ENCODE results near the gene MEF2A. TPM values are rescaled to one million over a fixed set of nuclear protein-coding genes. Genes with fewer than 3 reads are reported as not detected.

The MEF2A gene
- total RNA-seq, 1 experiment from 2014 or later, result 29.6 TPM

DNA sequence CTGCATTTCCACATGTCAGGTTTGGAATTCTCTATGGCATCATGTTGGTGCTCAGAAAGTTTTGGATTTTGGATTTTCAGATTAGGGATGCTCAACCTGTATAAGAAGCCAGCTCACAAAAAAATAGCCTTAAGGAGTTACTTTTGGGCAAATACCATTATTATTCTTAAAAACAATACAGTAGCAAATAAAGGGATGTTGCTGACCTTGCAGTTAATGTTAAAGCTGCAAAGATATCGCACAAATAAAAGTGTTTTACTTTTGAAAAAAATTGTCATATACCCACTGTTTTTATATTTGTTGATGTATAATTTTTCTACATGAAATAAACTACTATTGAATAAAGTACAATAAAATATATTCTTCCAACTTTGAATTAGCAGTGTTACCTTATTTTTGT, 107.3 kb downstream of the MEF2A start:
- intact Hi-C loops (cut with micrococcal nuclease), result no loop called here
- no TSS peak for BruUV-seq (replicated peaks)
- TF ChIP-seq POLR2AphosphoS5 (IDR thresholded peaks at IDR 0.05; ENCODE audit: low read depth, low read length) (no peak), SRF (IDR thresholded peaks at IDR 0.05; ENCODE audit: low read depth) (no peak), RAD21 (IDR thresholded peaks at IDR 0.05; ENCODE audit: low read depth) (no peak), FOSL1 (IDR thresholded peaks at IDR 0.05; ENCODE audit: low read depth) (no peak), TCF7L2 (IDR thresholded peaks at IDR 0.05; ENCODE audit: borderline replicate concordance, extremely low read depth, insufficient read depth, insufficient read length) (no peak), ZNF274 (IDR thresholded peaks at IDR 0.05; ENCODE audit: low read depth, low read length) (no peak), ELF1 (IDR thresholded peaks at IDR 0.05; ENCODE audit: borderline replicate concordance, low read depth) (no peak), SIN3A (IDR thresholded peaks at IDR 0.05; ENCODE audit: low read depth) (no peak), JUND (IDR thresholded peaks at IDR 0.05) (no peak), CEBPB (IDR thresholded peaks at IDR 0.05; ENCODE audit: low read depth) (no peak), YY1 (IDR thresholded peaks at IDR 0.05; ENCODE audit: extremely low read depth, insufficient replicate concordance, low read depth, low read length) (no peak), ZFX (IDR thresholded peaks at IDR 0.05) (no peak), POLR2A (IDR thresholded peaks at IDR 0.05; ENCODE audit: borderline replicate concordance, extremely low read depth, insufficient read depth, insufficient read length) (no peak), CBX3 (IDR thresholded peaks at IDR 0.05; ENCODE audit: low read depth) (no peak)
- TF ChIP-seq, protein P1, sequence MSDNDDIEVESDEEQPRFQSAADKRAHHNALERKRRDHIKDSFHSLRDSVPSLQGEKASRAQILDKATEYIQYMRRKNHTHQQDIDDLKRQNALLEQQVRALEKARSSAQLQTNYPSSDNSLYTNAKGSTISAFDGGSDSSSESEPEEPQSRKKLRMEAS (IDR thresholded peaks at IDR 0.05), result no peak
- TF ChIP-seq, protein P2, sequence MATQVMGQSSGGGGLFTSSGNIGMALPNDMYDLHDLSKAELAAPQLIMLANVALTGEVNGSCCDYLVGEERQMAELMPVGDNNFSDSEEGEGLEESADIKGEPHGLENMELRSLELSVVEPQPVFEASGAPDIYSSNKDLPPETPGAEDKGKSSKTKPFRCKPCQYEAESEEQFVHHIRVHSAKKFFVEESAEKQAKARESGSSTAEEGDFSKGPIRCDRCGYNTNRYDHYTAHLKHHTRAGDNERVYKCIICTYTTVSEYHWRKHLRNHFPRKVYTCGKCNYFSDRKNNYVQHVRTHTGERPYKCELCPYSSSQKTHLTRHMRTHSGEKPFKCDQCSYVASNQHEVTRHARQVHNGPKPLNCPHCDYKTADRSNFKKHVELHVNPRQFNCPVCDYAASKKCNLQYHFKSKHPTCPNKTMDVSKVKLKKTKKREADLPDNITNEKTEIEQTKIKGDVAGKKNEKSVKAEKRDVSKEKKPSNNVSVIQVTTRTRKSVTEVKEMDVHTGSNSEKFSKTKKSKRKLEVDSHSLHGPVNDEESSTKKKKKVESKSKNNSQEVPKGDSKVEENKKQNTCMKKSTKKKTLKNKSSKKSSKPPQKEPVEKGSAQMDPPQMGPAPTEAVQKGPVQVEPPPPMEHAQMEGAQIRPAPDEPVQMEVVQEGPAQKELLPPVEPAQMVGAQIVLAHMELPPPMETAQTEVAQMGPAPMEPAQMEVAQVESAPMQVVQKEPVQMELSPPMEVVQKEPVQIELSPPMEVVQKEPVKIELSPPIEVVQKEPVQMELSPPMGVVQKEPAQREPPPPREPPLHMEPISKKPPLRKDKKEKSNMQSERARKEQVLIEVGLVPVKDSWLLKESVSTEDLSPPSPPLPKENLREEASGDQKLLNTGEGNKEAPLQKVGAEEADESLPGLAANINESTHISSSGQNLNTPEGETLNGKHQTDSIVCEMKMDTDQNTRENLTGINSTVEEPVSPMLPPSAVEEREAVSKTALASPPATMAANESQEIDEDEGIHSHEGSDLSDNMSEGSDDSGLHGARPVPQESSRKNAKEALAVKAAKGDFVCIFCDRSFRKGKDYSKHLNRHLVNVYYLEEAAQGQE (IDR thresholded peaks at IDR 0.05; ENCODE audit: low read depth), result no peak
- TF ChIP-seq, protein P3, sequence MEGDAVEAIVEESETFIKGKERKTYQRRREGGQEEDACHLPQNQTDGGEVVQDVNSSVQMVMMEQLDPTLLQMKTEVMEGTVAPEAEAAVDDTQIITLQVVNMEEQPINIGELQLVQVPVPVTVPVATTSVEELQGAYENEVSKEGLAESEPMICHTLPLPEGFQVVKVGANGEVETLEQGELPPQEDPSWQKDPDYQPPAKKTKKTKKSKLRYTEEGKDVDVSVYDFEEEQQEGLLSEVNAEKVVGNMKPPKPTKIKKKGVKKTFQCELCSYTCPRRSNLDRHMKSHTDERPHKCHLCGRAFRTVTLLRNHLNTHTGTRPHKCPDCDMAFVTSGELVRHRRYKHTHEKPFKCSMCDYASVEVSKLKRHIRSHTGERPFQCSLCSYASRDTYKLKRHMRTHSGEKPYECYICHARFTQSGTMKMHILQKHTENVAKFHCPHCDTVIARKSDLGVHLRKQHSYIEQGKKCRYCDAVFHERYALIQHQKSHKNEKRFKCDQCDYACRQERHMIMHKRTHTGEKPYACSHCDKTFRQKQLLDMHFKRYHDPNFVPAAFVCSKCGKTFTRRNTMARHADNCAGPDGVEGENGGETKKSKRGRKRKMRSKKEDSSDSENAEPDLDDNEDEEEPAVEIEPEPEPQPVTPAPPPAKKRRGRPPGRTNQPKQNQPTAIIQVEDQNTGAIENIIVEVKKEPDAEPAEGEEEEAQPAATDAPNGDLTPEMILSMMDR (IDR thresholded peaks at IDR 0.05 in 2 of 3, conservative IDR thresholded peaks at IDR 0.05 in 1 of 3; ENCODE audit: borderline replicate concordance in 1 of 3, insufficient read depth in 1 of 3, low read depth in 2 of 3, low read length in 2 of 3), result no peak
- TF ChIP-seq, protein P4, sequence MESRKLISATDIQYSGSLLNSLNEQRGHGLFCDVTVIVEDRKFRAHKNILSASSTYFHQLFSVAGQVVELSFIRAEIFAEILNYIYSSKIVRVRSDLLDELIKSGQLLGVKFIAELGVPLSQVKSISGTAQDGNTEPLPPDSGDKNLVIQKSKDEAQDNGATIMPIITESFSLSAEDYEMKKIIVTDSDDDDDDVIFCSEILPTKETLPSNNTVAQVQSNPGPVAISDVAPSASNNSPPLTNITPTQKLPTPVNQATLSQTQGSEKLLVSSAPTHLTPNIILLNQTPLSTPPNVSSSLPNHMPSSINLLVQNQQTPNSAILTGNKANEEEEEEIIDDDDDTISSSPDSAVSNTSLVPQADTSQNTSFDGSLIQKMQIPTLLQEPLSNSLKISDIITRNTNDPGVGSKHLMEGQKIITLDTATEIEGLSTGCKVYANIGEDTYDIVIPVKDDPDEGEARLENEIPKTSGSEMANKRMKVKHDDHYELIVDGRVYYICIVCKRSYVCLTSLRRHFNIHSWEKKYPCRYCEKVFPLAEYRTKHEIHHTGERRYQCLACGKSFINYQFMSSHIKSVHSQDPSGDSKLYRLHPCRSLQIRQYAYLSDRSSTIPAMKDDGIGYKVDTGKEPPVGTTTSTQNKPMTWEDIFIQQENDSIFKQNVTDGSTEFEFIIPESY (IDR thresholded peaks at IDR 0.05; ENCODE audit: extremely low read depth, insufficient replicate concordance, low read length), result no peak
- TF ChIP-seq, protein P5, sequence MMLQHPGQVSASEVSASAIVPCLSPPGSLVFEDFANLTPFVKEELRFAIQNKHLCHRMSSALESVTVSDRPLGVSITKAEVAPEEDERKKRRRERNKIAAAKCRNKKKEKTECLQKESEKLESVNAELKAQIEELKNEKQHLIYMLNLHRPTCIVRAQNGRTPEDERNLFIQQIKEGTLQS (IDR thresholded peaks at IDR 0.05), result no peak
- Histone ChIP-seq H3K27ac (ENCODE audit: low read depth, low read length) (no peak overlapping the region), H2AFZ (ENCODE audit: low read depth, low read length, poor library complexity, severe bottlenecking) (no peak overlapping the region), H3K4me2 (ENCODE audit: low read length) (no peak overlapping the region), H3K9me3 (ENCODE audit: control insufficient read depth in 1 of 2, insufficient read depth in 1 of 2, low read depth in 1 of 2, low read length in 2 of 2) (no peaks in the 10 kb centered on the region), H3K79me2 (ENCODE audit: insufficient read depth, low read length) (no peaks in the 10 kb centered on the region), H3K9me2 (ENCODE audit: insufficient read depth) (no peaks in the 10 kb centered on the region; the same call in 1 of the 2 replicates), H4K20me1 (ENCODE audit: insufficient read depth) (no peaks in the 10 kb centered on the region), H3K4me3 (replicated peaks in 1 of 2; ENCODE audit: low read depth in 1 of 2, low read length in 2 of 2) (no peak overlapping the region), H3K27me3 (ENCODE audit: insufficient read depth, low read length) (no peaks in the 10 kb centered on the region), H3K36me3 (ENCODE audit: control insufficient read depth in 1 of 2, insufficient read depth in 2 of 2, low read length in 2 of 2) (0 out of 4 replicates have a peak, but pooled peaks cover 0 to 7% of the 10 kb centered on the region in 2 experiments), H3K9ac (ENCODE audit: low read length) (no peak overlapping the region), H3K4me1 (ENCODE audit: control insufficient read depth in 1 of 2, insufficient read depth in 2 of 2, low read length in 2 of 2) (no peaks in the 10 kb centered on the region)
- ATAC-seq (no peak), DNase-seq (ENCODE audit: low read depth, low spot score) (no peak)
- ChIA-PET CTCF (no interaction called here), RAD21 (ENCODE audit: low non-redundant PET in 1 of 2, low total read pairs in 2 of 2, uncharacterized antibody in 2 of 2, unreplicated experiment in 2 of 2) (no interaction called here), POLR2A (no interaction called here)
